ENCODE measurements around the gene SPATA31C2.
"Not testable (repeated sequence)": the region's sequence is repeated elsewhere in the genome, so short reads cannot be mapped to it uniquely, and the experiment has no call there.

Gene SPATA31C2

GRCh38 chr9:88166660-88167059 lies 28.4 kb upstream of the SPATA31C2 start:
- no peak overlapping the region for H3K4me3 ChIP-seq (ENCODE audit: low read depth, low read length)
- TF ChIP-seq CTCF (IDR thresholded peaks at IDR 0.05; ENCODE audit: control insufficient read depth, extremely low read depth, insufficient read depth) = no peak
- DNase-seq (ENCODE audit: low read depth) = no peak

- TF ChIP-seq CTCF (IDR thresholded peaks at IDR 0.05; ENCODE audit: control insufficient read depth, extremely low read depth, insufficient read depth) = no peak
- no peak for DNase-seq (ENCODE audit: low read depth)
- no peak overlapping the region for H3K4me3 ChIP-seq (ENCODE audit: low read depth, low read length)
Observed at GRCh38 chr9:88164850-88165249, 26.6 kb upstream of the SPATA31C2 start.

GRCh38 chr9:88161144-88161543 lies 22.9 kb upstream of the SPATA31C2 start:
- H3K4me3 ChIP-seq (ENCODE audit: low read depth, low read length) = no peak overlapping the region
- no peak for TF ChIP-seq CTCF (IDR thresholded peaks at IDR 0.05; ENCODE audit: control insufficient read depth, extremely low read depth, insufficient read depth)
- DNase-seq (ENCODE audit: low read depth) = no peak

GRCh38 chr9:88143957-88144625 lies 5.8 kb upstream of the SPATA31C2 start:
- no peak overlapping the region for H3K4me3 ChIP-seq (ENCODE audit: low read depth, low read length)
- DNase-seq (ENCODE audit: low read depth) = no peak
- no peak for TF ChIP-seq CTCF (IDR thresholded peaks at IDR 0.05; ENCODE audit: control insufficient read depth, extremely low read depth, insufficient read depth)

GRCh38 chr9:88143179-88143578 lies 4.9 kb upstream of the SPATA31C2 start:
- DNase-seq (ENCODE audit: low read depth) = no peak
- H3K4me3 ChIP-seq (ENCODE audit: low read depth, low read length) = no peak overlapping the region
- TF ChIP-seq CTCF (IDR thresholded peaks at IDR 0.05; ENCODE audit: control insufficient read depth, extremely low read depth, insufficient read depth) = no peak

- H3K4me3 ChIP-seq (ENCODE audit: low read depth, low read length); DNase-seq (ENCODE audit: low read depth): not testable (repeated sequence)
Observed at GRCh38 chr9:88133552-88133951, 4.7 kb downstream of the SPATA31C2 start.

- H3K4me3 ChIP-seq (ENCODE audit: low read depth, low read length); DNase-seq (ENCODE audit: low read depth): not testable (repeated sequence)
Observed at GRCh38 chr9:88129556-88129955, 8.7 kb downstream of the SPATA31C2 start.

- not testable (repeated sequence) for DNase-seq (ENCODE audit: low read depth); H3K4me3 ChIP-seq (ENCODE audit: low read depth, low read length)
Observed at GRCh38 chr9:88127700-88128300, 10.5 kb downstream of the SPATA31C2 start.

- not testable (repeated sequence) for H3K4me3 ChIP-seq (ENCODE audit: low read depth, low read length); DNase-seq (ENCODE audit: low read depth)
Observed at GRCh38 chr9:88123413-88123812, 14.9 kb downstream of the SPATA31C2 start.

- H3K4me3 ChIP-seq (ENCODE audit: low read depth, low read length) = not testable (repeated sequence)
Observed at GRCh38 chr9:88118121-88118520, 20.2 kb downstream of the SPATA31C2 start.

GRCh38 chr9:88114968-88115612 lies 23.2 kb downstream of the SPATA31C2 start:
- not testable (repeated sequence) for H3K4me3 ChIP-seq (ENCODE audit: low read depth, low read length); DNase-seq (ENCODE audit: low read depth)

More at GRCh38 chr9:88118121-88118520, 20.2 kb downstream of the SPATA31C2 start:
- DNase-seq (ENCODE audit: low read depth) = not testable (repeated sequence)

- not testable (repeated sequence) for H3K4me3 ChIP-seq (ENCODE audit: low read depth, low read length); DNase-seq (ENCODE audit: low read depth)
Observed at GRCh38 chr9:88114283-88114967, 23.9 kb downstream of the SPATA31C2 start.

All from LNCaP clone FGC (cell line).